ENCODE data around the gene TGM1. TPM values are rescaled to one million over a fixed set of nuclear protein-coding genes. Genes with fewer than 3 reads are reported as not detected.

The TGM1 gene
- total and polyA plus RNA-seq, 7 experiments from 2014 or later = 4.8 to 12.9 (median 7.1) TPM; not detected in 2

DNA sequence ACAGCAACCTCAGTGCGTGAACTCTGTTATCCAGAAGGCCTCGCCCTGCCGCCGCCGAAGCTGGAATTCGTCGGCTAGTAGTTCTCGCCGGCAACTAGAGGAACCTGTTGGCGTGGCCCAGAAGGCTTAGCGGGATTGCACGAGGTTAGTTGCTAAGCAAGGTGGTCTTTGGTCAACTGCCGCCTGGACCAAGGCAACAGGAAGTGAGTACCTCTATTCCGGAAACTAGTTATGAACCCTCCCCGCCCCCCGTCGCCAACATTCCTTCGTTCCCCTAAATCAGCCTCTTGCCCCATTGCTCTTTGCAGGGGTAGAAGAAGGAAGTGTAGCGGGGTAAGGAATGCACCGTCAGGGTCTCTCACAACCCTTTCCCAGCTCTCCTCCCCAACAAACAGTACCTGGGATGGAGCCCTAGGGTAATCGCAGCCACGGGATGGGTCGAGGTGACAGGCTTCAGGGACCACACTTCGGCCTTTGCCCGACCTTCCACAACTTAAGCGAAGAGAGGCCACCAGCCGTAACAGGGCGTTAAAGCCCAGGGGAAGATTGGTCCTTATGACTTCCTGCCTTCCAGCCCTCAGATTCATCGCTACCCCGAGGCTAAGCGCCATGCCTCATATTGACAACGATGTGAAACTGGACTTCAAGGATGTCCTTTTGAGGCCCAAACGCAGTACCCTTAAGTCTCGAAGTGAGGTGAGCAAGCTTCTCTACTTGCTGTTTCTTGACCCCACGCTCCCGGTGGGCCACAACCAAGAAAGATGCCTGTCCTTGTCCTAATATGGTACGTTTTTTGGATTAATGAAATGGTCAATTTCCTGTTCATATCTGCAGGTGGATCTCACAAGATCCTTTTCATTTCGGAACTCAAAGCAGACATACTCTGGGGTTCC is 30.1 kb downstream of the TGM1 start, which contains the start of gene GMPR2:
TSS of gene GMPR2 (plus strand) at position 285 of the 893 bp plus-strand sequence. CDS start at position 610, 325 bp downstream.
- intact Hi-C loops (cut with micrococcal nuclease) = loop anchor here (1.0 to 2.0 kb wide), 14 partner anchors 9 to 218 kb away; partner anchors contain the start of genes IPO4 (in 2 of the 2), IRF9 (in 2 of the 2), MDP1 (in 2 of the 2) and RABGGTA (in 2 of the 2)
- no peaks in the 10 kb centered on the region for H3K9me3 ChIP-seq (ENCODE audit: control insufficient read depth in 2 of 3, low read length in 3 of 3)
- H3K4me1 Mint-ChIP-seq = peaks cover 37 to 81% (median 65%) of the 10 kb centered on the region in 7 donors
- CTCF ChIA-PET = interaction anchor here (1.1 to 1.8 kb wide), 3 partner anchors 9 to 18 kb away, joined by 3 to 6 read pairs (median 3); partner anchors contain the start of genes MDP1 and TINF2
- POLR2A ChIA-PET = interaction anchor here (0.9 to 3.2 kb wide), 14 partner anchors 9 to 198 kb away, joined by 3 to 49 read pairs (median 4); partner anchors contain the start of genes CHMP4A, DHRS1, IRF9 and MDP1
- DNase-seq (peak in 1 of 9 donors; percentile 33), ATAC-seq (peak; percentile 30)
- H3K4me3 ChIP-seq (ENCODE audit: low read length) = peak within 1 kb of the TSS; percentile 99
- peaks cover 7 to 30% (median 25%) of the 10 kb centered on the region in 5 donors for H3K36me3 Mint-ChIP-seq
- H3K4me1 ChIP-seq (ENCODE audit: control insufficient read depth in 2 of 2, insufficient read depth in 2 of 2, low read length in 2 of 2) = peaks cover 10 to 27% of the 10 kb centered on the region in 2 donors
- H3K27ac Mint-ChIP-seq = peak within 1 kb of the TSS; percentile 89 to 98 (median 93)
- H3K27me3 ChIP-seq (ENCODE audit: control insufficient read depth in 2 of 2, insufficient read depth in 2 of 2, low read length in 2 of 2) = no peaks in the 10 kb centered on the region
- H3K4me3 Mint-ChIP-seq = peak within 1 kb of the TSS; percentile 86 to 100 (median 96)
- H3K36me3 ChIP-seq (ENCODE audit: control insufficient read depth in 2 of 3, insufficient read depth in 3 of 3, low read length in 3 of 3) = peaks cover 0 to 35% (median 10%) of the 10 kb centered on the region in 3 experiments
- peak within 1 kb of the TSS; percentile 89 for H3K27ac ChIP-seq (ENCODE audit: low read depth, low read length)
- H3K27me3 Mint-ChIP-seq = no peaks in the 10 kb centered on the region
- H3K9me3 Mint-ChIP-seq = no peaks in the 10 kb centered on the region

DNA sequence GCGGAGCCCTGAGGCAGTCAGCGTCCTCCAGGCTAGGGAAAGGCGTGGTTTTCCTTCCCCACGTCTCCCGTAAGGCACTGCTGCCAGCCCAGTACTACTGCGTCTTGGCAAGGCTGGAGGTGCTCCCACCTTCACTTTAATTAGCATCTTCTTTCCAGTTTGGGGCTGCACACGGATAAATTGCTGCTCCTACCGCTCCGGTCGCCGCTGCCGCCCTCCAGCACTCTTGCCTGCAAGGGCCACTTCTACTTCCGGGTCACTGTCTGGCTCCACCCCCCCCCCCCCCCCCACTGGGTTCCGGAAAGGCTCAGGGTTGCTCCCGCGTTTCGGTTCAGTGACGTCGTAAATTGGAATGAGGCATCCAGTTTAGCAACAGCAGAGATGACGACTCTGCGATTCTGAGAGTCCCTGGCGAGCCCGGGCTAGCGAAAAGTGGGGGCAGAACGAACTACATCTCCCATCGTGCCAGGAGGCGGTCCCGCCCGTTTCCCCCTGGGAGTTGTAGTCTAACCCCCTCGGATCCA is 30.8 kb downstream of the TGM1 start, which contains the start of gene NEDD8:
TSS of gene NEDD8 (minus strand) at position 247 of the 524 bp plus-strand sequence. CDS start at position 147, 100 bp downstream.
- Mint-ChIP-seq H3K36me3 (peaks cover 11 to 24% (median 23%) of the 10 kb centered on the region in 5 donors), H3K27ac (peak within 1 kb of the TSS; percentile 89 to 98 (median 93)), H3K27me3 (no peaks in the 10 kb centered on the region), H3K4me1 (peaks cover 36 to 79% (median 63%) of the 10 kb centered on the region in 7 donors), H3K9me3 (no peaks in the 10 kb centered on the region), H3K4me3 (peak within 1 kb of the TSS; percentile 86 to 100 (median 96))
- Histone ChIP-seq H3K4me1 (ENCODE audit: control insufficient read depth in 2 of 2, insufficient read depth in 2 of 2, low read length in 2 of 2) (peaks cover 11 to 27% of the 10 kb centered on the region in 2 donors), H3K27ac (ENCODE audit: low read depth, low read length) (peak within 1 kb of the TSS; percentile 89), H3K9me3 (ENCODE audit: control insufficient read depth in 2 of 3, low read length in 3 of 3) (no peaks in the 10 kb centered on the region), H3K4me3 (ENCODE audit: low read length) (peak within 1 kb of the TSS; percentile 99), H3K27me3 (ENCODE audit: control insufficient read depth in 2 of 2, insufficient read depth in 2 of 2, low read length in 2 of 2) (no peaks in the 10 kb centered on the region), H3K36me3 (ENCODE audit: control insufficient read depth in 2 of 3, insufficient read depth in 3 of 3, low read length in 3 of 3) (peaks cover 0 to 28% (median 10%) of the 10 kb centered on the region in 3 experiments)
- ChIA-PET POLR2A (interaction anchor here (0.9 to 3.2 kb wide), 9 partner anchors 10 to 199 kb away, joined by 3 to 49 read pairs (median 4); partner anchors contain the start of genes CHMP4A, MDP1, TINF2 and TM9SF1), CTCF (interaction anchor here (1.8 kb wide), 1 partner anchor 10 kb away, joined by 6 read pairs; the partner anchor contains the start of gene TINF2)
- DNase-seq = peak; percentile 72 to 91 (median 88)
- intact Hi-C loops (cut with micrococcal nuclease) = loop anchor here (1.0 to 2.0 kb wide), 14 partner anchors 10 to 217 kb away; partner anchors contain the start of genes IPO4 (in 2 of the 2), IRF9 (in 2 of the 2), MDP1 (in 2 of the 2) and RABGGTA (in 2 of the 2)
- peak; percentile 91 for ATAC-seq

DNA sequence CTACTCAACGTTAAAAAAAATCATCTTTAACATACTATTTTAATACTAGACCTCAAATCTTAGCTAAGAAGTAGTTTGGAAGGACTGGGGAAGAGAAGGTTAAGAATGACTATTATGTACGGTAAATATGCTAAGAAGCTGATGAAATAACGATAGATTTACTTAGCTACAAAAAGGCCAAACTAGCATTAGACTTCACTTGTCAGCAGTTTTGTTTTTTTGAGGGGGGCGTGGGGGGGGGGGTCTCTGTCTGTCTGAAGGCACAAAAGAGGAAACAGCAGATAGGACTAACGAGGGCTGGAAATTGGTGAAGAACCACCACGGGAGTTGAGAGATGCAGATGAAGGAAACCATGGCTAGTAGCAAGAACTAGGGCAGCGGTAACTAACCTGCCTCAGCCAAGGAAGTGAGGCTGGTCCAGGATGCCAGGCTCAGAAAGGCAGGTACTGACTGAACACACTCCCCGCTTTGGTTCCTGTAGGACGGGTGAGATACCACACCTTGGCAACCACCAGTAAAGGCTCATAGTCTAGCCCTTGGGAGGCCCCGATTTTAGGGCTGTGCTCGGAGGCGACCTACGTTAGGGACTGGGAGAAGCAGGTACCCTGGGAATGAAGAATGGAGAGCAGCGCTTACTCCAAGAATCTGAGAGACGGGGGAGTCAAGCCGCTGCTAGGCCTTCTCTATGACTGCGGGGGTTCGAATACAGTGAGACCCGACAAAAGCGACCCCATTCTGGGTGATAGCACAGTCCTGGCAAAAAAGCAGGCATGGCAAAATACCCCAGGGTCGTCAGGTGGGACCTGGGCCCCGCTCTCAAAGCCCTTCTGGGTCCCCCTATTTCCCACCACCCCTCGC is 31.5 kb downstream of the TGM1 start:
- Mint-ChIP-seq H3K36me3 (peaks cover 13 to 22% (median 21%) of the 10 kb centered on the region in 5 donors), H3K9me3 (no peaks in the 10 kb centered on the region), H3K27ac (peak overlapping the region; percentile 89 to 98 (median 93)), H3K4me3 (peak overlapping the region; percentile 86 to 100 (median 96)), H3K27me3 (no peaks in the 10 kb centered on the region), H3K4me1 (peaks cover 37 to 79% (median 63%) of the 10 kb centered on the region in 7 donors)
- intact Hi-C loops (cut with micrococcal nuclease) = loop anchor here (1.0 to 2.0 kb wide), 14 partner anchors 11 to 217 kb away; partner anchors contain the start of genes IPO4 (in 2 of the 2), IRF9 (in 2 of the 2), MDP1 (in 2 of the 2) and RABGGTA (in 2 of the 2)
- DNase-seq (peak in 1 of 9 donors; percentile 12), ATAC-seq (peak; percentile 6)
- Histone ChIP-seq H3K9me3 (ENCODE audit: control insufficient read depth in 2 of 3, low read length in 3 of 3) (no peaks in the 10 kb centered on the region), H3K4me3 (ENCODE audit: low read length) (peak overlapping the region; percentile 99), H3K4me1 (ENCODE audit: control insufficient read depth in 2 of 2, insufficient read depth in 2 of 2, low read length in 2 of 2) (peaks cover 15 to 27% of the 10 kb centered on the region in 2 donors), H3K27ac (ENCODE audit: low read depth, low read length) (peak overlapping the region; percentile 89), H3K27me3 (ENCODE audit: control insufficient read depth in 2 of 2, insufficient read depth in 2 of 2, low read length in 2 of 2) (no peaks in the 10 kb centered on the region), H3K36me3 (ENCODE audit: control insufficient read depth in 2 of 3, insufficient read depth in 3 of 3, low read length in 3 of 3) (peaks cover 0 to 21% (median 8%) of the 10 kb centered on the region in 3 experiments)
- POLR2A ChIA-PET = interaction anchor here (0.5 to 1.4 kb wide), 11 partner anchors 11 to 134 kb away, joined by 3 to 9 read pairs (median 3); partner anchors contain the start of genes CHMP4A, DCAF11, MDP1 and TINF2
- CTCF ChIA-PET = interaction anchor here (1.7 kb wide), 1 partner anchor 11 kb away, joined by 6 read pairs; the partner anchor contains the start of gene TINF2

DNA sequence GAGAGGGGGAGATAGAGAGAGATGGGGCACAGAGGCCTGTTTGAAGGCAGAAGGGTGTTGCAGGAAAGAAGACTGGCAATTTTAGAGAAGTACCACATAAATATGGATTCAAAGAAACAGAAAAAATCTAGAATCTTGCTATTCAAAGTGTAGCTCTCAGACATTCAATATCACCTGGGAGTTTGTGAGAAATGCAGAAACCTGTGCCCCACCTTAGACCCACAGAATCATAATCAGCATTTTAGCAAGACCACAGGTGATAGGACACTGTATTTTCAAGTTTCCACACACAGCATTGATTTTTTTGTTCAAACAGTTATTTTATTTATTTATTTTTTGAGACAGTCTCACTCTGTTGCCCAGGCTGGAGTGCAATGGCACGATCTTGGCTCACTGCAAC is 34.1 kb downstream of the TGM1 start:
- CTCF ChIA-PET = interaction anchor here (0.7 to 1.0 kb wide), 2 partner anchors 14 to 23 kb away, joined by 3 to 5 read pairs; partner anchors contain the start of gene TINF2
- intact Hi-C loops (cut with micrococcal nuclease) = no loop called here
- H3K27ac Mint-ChIP-seq = peak overlapping the region in 3 of 9 donors; percentile 26 to 53 (median 52)

DNA sequence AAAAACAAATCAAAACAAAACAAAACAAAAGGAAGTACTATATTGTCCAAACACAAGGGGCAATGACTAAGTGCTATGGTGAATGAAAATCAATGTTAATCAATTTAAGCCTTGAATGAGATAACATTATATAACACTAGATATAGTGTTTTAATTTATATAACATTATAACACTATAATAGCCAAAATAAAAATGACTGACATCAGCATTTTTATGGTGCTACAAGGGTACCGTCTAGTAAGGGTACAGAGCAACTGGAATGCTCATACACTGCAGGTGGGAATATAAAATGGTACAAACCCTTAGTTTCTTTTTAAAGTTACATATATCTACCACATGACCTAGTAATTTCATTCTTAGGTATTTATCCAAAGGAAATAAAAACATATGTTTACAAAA is 36.5 kb downstream of the TGM1 start:
- Histone ChIP-seq H3K4me3 (ENCODE audit: low read length) (no peak overlapping the region), H3K27ac (ENCODE audit: low read depth, low read length) (no peak overlapping the region), H3K36me3 (ENCODE audit: control insufficient read depth in 2 of 3, insufficient read depth in 3 of 3, low read length in 3 of 3) (peaks cover 0 to 6% (median 4%) of the 10 kb centered on the region in 3 experiments), H3K9me3 (ENCODE audit: control insufficient read depth in 2 of 3, low read length in 3 of 3) (no peaks in the 10 kb centered on the region), H3K4me1 (ENCODE audit: control insufficient read depth in 2 of 2, insufficient read depth in 2 of 2, low read length in 2 of 2) (peaks cover 8 to 12% of the 10 kb centered on the region in 2 donors), H3K27me3 (ENCODE audit: control insufficient read depth in 2 of 2, insufficient read depth in 2 of 2, low read length in 2 of 2) (no peaks in the 10 kb centered on the region)
- DNase-seq (no peak), ATAC-seq (no peak)
- H3K9me3 Mint-ChIP-seq = no peaks in the 10 kb centered on the region
- ChIA-PET CTCF (interaction anchor here (0.7 to 1.3 kb wide), 2 partner anchors 15 to 105 kb away, joined by 4 to 5 read pairs; partner anchors contain the start of gene TINF2), POLR2A (interaction anchor here (0.8 to 4.1 kb wide), 2 partner anchors 12 to 15 kb away, joined by 3 to 16 read pairs; partner anchors contain the start of gene TINF2)
- intact Hi-C loops (cut with micrococcal nuclease) = no loop called here
- H3K4me3 Mint-ChIP-seq = no peak overlapping the region
- peaks cover 19 to 47% (median 37%) of the 10 kb centered on the region in 7 donors for H3K4me1 Mint-ChIP-seq
- no peaks in the 10 kb centered on the region for H3K27me3 Mint-ChIP-seq
- H3K36me3 Mint-ChIP-seq = peaks cover 5 to 14% (median 6%) of the 10 kb centered on the region in 5 donors
- peak overlapping the region in 1 of 9 donors; percentile 6 for H3K27ac Mint-ChIP-seq

More for the DNA sequence above, 34.1 kb downstream of the TGM1 start:
- H3K9me3 Mint-ChIP-seq = no peaks in the 10 kb centered on the region
- Histone ChIP-seq H3K4me1 (ENCODE audit: control insufficient read depth in 2 of 2, insufficient read depth in 2 of 2, low read length in 2 of 2) (peaks cover 15 to 22% of the 10 kb centered on the region in 2 donors), H3K9me3 (ENCODE audit: control insufficient read depth in 2 of 3, low read length in 3 of 3) (no peaks in the 10 kb centered on the region), H3K4me3 (ENCODE audit: low read length) (no peak overlapping the region), H3K27ac (ENCODE audit: low read depth, low read length) (no peak overlapping the region), H3K36me3 (ENCODE audit: control insufficient read depth in 2 of 3, insufficient read depth in 3 of 3, low read length in 3 of 3) (peaks cover 0 to 10% (median 6%) of the 10 kb centered on the region in 3 experiments), H3K27me3 (ENCODE audit: control insufficient read depth in 2 of 2, insufficient read depth in 2 of 2, low read length in 2 of 2) (no peaks in the 10 kb centered on the region)
- ATAC-seq = no peak
- no peak for DNase-seq
- no peak overlapping the region for H3K4me3 Mint-ChIP-seq
- H3K27me3 Mint-ChIP-seq = no peaks in the 10 kb centered on the region
- H3K4me1 Mint-ChIP-seq = peaks cover 25 to 68% (median 55%) of the 10 kb centered on the region in 7 donors
- H3K36me3 Mint-ChIP-seq = peaks cover 6 to 14% (median 8%) of the 10 kb centered on the region in 5 donors
- POLR2A ChIA-PET = interaction anchor here (0.6 to 1.8 kb wide), 5 partner anchors 9 to 17 kb away, joined by 3 to 6 read pairs (median 4); partner anchors contain the start of genes MDP1 and TINF2
